Suppressor macrophage treated with lipopolysaccharide for 1 hour (primary cell): ENCODE data around the gene CIPC.

Experiments used
- DNase-seq, 3 donors: peaks; one replicate each; pipeline ENCODE4 v3.0.0-alpha.2; 2020 to 2022

The CIPC gene

GRCh38 chr14:77154421-77154820 lies 56.4 kb downstream of the CIPC start:
- no peak for DNase-seq

- DNase-seq: no peak
Observed at GRCh38 chr14:77155083-77155482, 57.0 kb downstream of the CIPC start.

- DNase-seq: no peak
Observed at GRCh38 chr14:77157740-77158139, 59.7 kb downstream of the CIPC start.

GRCh38 chr14:77158175-77158881 lies 60.3 kb downstream of the CIPC start:
- DNase-seq: peak in 2 of 3 donors; percentile 18 to 22

GRCh38 chr14:77158882-77159255 lies 60.8 kb downstream of the CIPC start:
- no peak for DNase-seq

- DNase-seq: no peak
Observed at GRCh38 chr14:77161011-77161410, 63.0 kb downstream of the CIPC start.
